Neuronal stem cell (in vitro differentiated cells): ENCODE measurements around the gene HELZ2.
A peak's percentile ranks its signal among the peaks of the same experiment; 100 is the strongest.
"Not testable (repeated sequence)": the region's sequence is repeated elsewhere in the genome, so short reads cannot be mapped to it uniquely, and the experiment has no call there.

Experiments
- DNase-seq: peaks from one replicate; pipeline ENCODE4 v3.0.0-alpha.2; 2013; ENCODE audit warnings: low spot score
- H2AFZ ChIP-seq: one replicate; pipeline ENCODE4 v1.6.1; 2013; ENCODE audit warnings: mild to moderate bottlenecking, low read length, inconsistent platforms
- H2AK5ac ChIP-seq: 2 replicates; pipeline ENCODE4 v1.6.1; 2013; ENCODE audit warnings: low read depth, mild to moderate bottlenecking, inconsistent platforms, low read length, moderate library complexity, mixed read lengths
- H2BK120ac ChIP-seq: 2 replicates; pipeline ENCODE4 v1.6.1; 2013; ENCODE audit warnings: low read depth, mild to moderate bottlenecking, inconsistent platforms, low read length, moderate library complexity, mixed read lengths
- H2BK12ac ChIP-seq: one replicate; pipeline ENCODE4 v1.6.1; 2013; ENCODE audit warnings: low read length, inconsistent platforms
- H2BK15ac ChIP-seq: 2 replicates; pipeline ENCODE4 v1.6.1; 2013; ENCODE audit warnings: mild to moderate bottlenecking, low read length, inconsistent platforms, mixed read lengths
- H2BK5ac ChIP-seq: one replicate; pipeline ENCODE4 v1.6.1; 2013; ENCODE audit warnings: inconsistent platforms, mild to moderate bottlenecking, low read length, moderate library complexity
- H3K14ac ChIP-seq: one replicate; pipeline ENCODE4 v1.6.1; 2013; ENCODE audit warnings: low read length, inconsistent platforms
- H3K18ac ChIP-seq: 2 replicates; pipeline ENCODE4 v1.6.1; 2013; ENCODE audit warnings: low read length, inconsistent platforms
- H3K23ac ChIP-seq: 2 replicates; pipeline ENCODE4 v1.6.1; 2013; ENCODE audit warnings: low read depth, mild to moderate bottlenecking, mixed read lengths, low read length, inconsistent platforms; ENCODE audit not compliant: poor library complexity
- H3K27ac ChIP-seq: replicated peaks from 3 replicates; pipeline ENCODE4 v1.5.1; 2013; ENCODE audit warnings: low read length, inconsistent platforms
- H3K27me3 ChIP-seq, 3 experiments: 2 replicates each; pipeline ENCODE4 v1.6.1; 2013; ENCODE audit warnings: low read length in 3 of 3, mild to moderate bottlenecking in 2 of 3, inconsistent platforms in 1 of 3, low read depth in 1 of 3, mixed read lengths in 1 of 3, moderate library complexity in 1 of 3; ENCODE audit not compliant: control insufficient read depth in 3 of 3, insufficient read depth in 3 of 3
- H3K36me3 ChIP-seq, 2 donors: replicated peaks in 1 of 2; 2 replicates each; pipeline ENCODE4 v1.6.1; 2013; ENCODE audit warnings: low read length in 2 of 2; ENCODE audit not compliant: control insufficient read depth in 2 of 2, insufficient read depth in 2 of 2
- H3K4ac ChIP-seq: 2 replicates; pipeline ENCODE4 v1.6.1; 2013; ENCODE audit warnings: inconsistent platforms, mild to moderate bottlenecking, low read length, moderate library complexity
- H3K4me1 ChIP-seq, 2 donors: 1 replicate in 1 of 2; 2 replicates in 1 of 2; pipeline ENCODE4 v1.6.1; 2013; ENCODE audit warnings: low read length in 2 of 2, low read depth in 1 of 2; ENCODE audit not compliant: control insufficient read depth in 2 of 2, insufficient read depth in 1 of 2
- H3K4me2 ChIP-seq: one replicate; pipeline ENCODE4 v1.6.1; 2013; ENCODE audit warnings: mild to moderate bottlenecking, low read length, inconsistent platforms; ENCODE audit not compliant: insufficient read depth, poor library complexity, severe bottlenecking
- H3K4me3 ChIP-seq, 2 donors: 2 replicates each; pipeline ENCODE4 v1.5.1; 2013; ENCODE audit warnings: low read length in 2 of 2, mild to moderate bottlenecking in 2 of 2, inconsistent platforms in 1 of 2, moderate library complexity in 1 of 2
- H3K79me1 ChIP-seq: one replicate; pipeline ENCODE4 v1.6.1; 2013; ENCODE audit warnings: low read depth, mild to moderate bottlenecking, inconsistent platforms, low read length, moderate library complexity
- H3K9ac ChIP-seq: one replicate; pipeline ENCODE4 v1.6.1; 2013; ENCODE audit warnings: mild to moderate bottlenecking, low read depth, low read length, inconsistent platforms; ENCODE audit not compliant: poor library complexity
- H3K9me3 ChIP-seq, 2 donors: replicated peaks in 1 of 2; 2 replicates each; pipeline versions ENCODE3 to v1.6.1; 2013; ENCODE audit warnings: low read length in 2 of 2, mild to moderate bottlenecking in 2 of 2, inconsistent platforms in 1 of 2, low read depth in 1 of 2, mixed read lengths in 1 of 2, moderate library complexity in 1 of 2; ENCODE audit not compliant: control insufficient read depth in 2 of 2, insufficient read depth in 1 of 2
- H4K8ac ChIP-seq: one replicate; pipeline ENCODE4 v1.6.1; 2013; ENCODE audit warnings: low read depth, mild to moderate bottlenecking, inconsistent platforms, low read length, moderate library complexity
- H4K91ac ChIP-seq: one replicate; pipeline ENCODE4 v1.6.1; 2013; ENCODE audit warnings: low read length, low read depth, mild to moderate bottlenecking, inconsistent platforms; ENCODE audit not compliant: poor library complexity
- WGBS, 2 donors: extraction: QIAGEN DNeasy Blood & Tissue Kit; methylation state at CpG; one replicate each; pipeline ENCODE4 v1.1.7; 2013; ENCODE audit warnings: missing lambda C conversion rate in 2 of 2, mixed read lengths in 1 of 2; ENCODE audit not compliant: insufficient read length in 2 of 2, insufficient replicate concordance in 1 of 2; ENCODE audit errors: extremely low coverage in 2 of 2; 5-methylcytosine and 5-hydroxymethylcytosine counted together

Gene HELZ2

GRCh38 chr20:63560333-63560805, 13.7 kb downstream of the HELZ2 start:
- Histone ChIP-seq H3K23ac (peak overlapping the region; percentile 65), H3K27me3 (no peaks in the 10 kb centered on the region), H3K4me3 (no peak overlapping the region), H3K4ac (no peak overlapping the region), H3K14ac (no peak overlapping the region), H4K8ac (no peak overlapping the region), H2BK12ac (no peak overlapping the region), H2BK120ac (no peak overlapping the region), H3K18ac (no peak overlapping the region), H4K91ac (no peak overlapping the region), H2BK15ac (no peak overlapping the region), H3K79me1 (peaks cover 3% of the 10 kb centered on the region), H3K36me3 (no peaks in the 10 kb centered on the region), H3K9ac (no peak overlapping the region), H2BK5ac (no peak overlapping the region), H3K27ac (no peak overlapping the region), H3K4me2 (no peak overlapping the region), H3K4me1 (peaks cover 8 to 11% of the 10 kb centered on the region in 2 donors), H3K9me3 (no peaks in the 10 kb centered on the region), H2AFZ (no peak overlapping the region), H2AK5ac (peak overlapping the region; percentile 92)
- DNase-seq = no peak
- WGBS, 2 donors = no CpG with 5 or more reads among the region's 16 CpGs

GRCh38 chr20:63559485-63560332, 14.3 kb downstream of the HELZ2 start:
- H4K91ac ChIP-seq, H3K4me2 ChIP-seq, H3K9me3 ChIP-seq, H3K27me3 ChIP-seq, H2AFZ ChIP-seq, H3K4me3 ChIP-seq, H2BK15ac ChIP-seq, H3K27ac ChIP-seq, H3K18ac ChIP-seq, H2BK12ac ChIP-seq, DNase-seq, H4K8ac ChIP-seq, H3K36me3 ChIP-seq, H3K9ac ChIP-seq, H2BK5ac ChIP-seq, H3K14ac ChIP-seq, H2BK120ac ChIP-seq, H3K79me1 ChIP-seq: not testable (repeated sequence)
- peak overlapping the region; percentile 65 for H3K23ac ChIP-seq
- no CpG with 5 or more reads among the region's 31 CpGs for WGBS, 2 donors
- peak overlapping the region; percentile 92 for H2AK5ac ChIP-seq
- H3K4ac ChIP-seq = peak overlapping the region; percentile 66
- H3K4me1 ChIP-seq = peaks cover 9 to 13% of the 10 kb centered on the region in 2 donors

GRCh38 chr20:63558804-63559484, 15.1 kb downstream of the HELZ2 start:
- WGBS, 2 donors = no CpG with 5 or more reads among the region's 14 CpGs

DNA sequence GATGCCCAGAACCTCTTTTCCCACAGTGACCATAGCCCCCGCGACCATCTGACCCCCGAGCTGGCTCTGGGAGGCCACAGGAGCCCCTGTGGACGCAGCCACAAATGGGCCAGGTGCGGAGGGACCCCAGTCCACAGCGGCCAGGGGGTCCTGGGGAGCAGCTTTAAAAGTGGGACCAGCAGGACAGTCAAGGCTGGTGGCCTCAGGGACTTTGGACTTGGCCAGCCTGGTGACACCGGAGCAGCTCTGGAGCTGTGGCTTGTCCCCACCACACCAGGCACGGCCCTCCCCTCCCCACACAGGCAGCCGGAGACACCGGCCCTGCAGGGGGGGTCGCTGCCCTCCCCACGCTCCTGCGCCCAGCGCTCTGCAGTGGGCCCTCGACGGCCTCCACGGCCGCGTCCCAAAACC, 16.6 kb downstream of the HELZ2 start:
- Histone ChIP-seq H3K4ac (peak overlapping the region; percentile 84), H3K27me3 (no peaks in the 10 kb centered on the region), H2AK5ac (peak overlapping the region; percentile 97), H2BK120ac (peak overlapping the region; percentile 72), H3K14ac (peak overlapping the region; percentile 97), H2BK12ac (peak overlapping the region; percentile 73), H3K18ac (peak overlapping the region; percentile 93), H2BK5ac (peak overlapping the region; percentile 53), H3K9ac (peak overlapping the region; percentile 70), H2BK15ac (peak overlapping the region; percentile 26), H3K4me1 (peaks cover 15 to 18% of the 10 kb centered on the region in 2 donors), H3K79me1 (peaks cover 2% of the 10 kb centered on the region), H2AFZ (no peak overlapping the region), H4K91ac (no peak overlapping the region), H3K9me3 (no peaks in the 10 kb centered on the region), H3K4me3 (no peak overlapping the region), H3K4me2 (no peak overlapping the region), H3K23ac (peak overlapping the region; percentile 80), H3K36me3 (no peaks in the 10 kb centered on the region), H4K8ac (peak overlapping the region; percentile 65), H3K27ac (no peak overlapping the region)
- no CpG with 5 or more reads among the region's 19 CpGs for WGBS, 2 donors
- no peak for DNase-seq

More at GRCh38 chr20:63558804-63559484, 15.1 kb downstream of the HELZ2 start:
- H2AFZ ChIP-seq = no peak overlapping the region
- no peak overlapping the region for H2AK5ac ChIP-seq
- peak overlapping the region; percentile 65 for H4K8ac ChIP-seq
- H2BK120ac ChIP-seq = no peak overlapping the region
- no peak overlapping the region for H3K9ac ChIP-seq
- H2BK15ac ChIP-seq = no peak overlapping the region
- H3K79me1 ChIP-seq = peaks cover 2% of the 10 kb centered on the region
- no peaks in the 10 kb centered on the region for H3K9me3 ChIP-seq
- DNase-seq = no peak
- H3K14ac ChIP-seq = no peak overlapping the region
- no peak overlapping the region for H2BK5ac ChIP-seq
- peaks cover 15 to 18% of the 10 kb centered on the region in 2 donors for H3K4me1 ChIP-seq
- H3K4ac ChIP-seq = no peak overlapping the region
- no peak overlapping the region for H3K4me3 ChIP-seq
- H3K36me3 ChIP-seq = no peaks in the 10 kb centered on the region
- no peak overlapping the region for H3K27ac ChIP-seq
- no peaks in the 10 kb centered on the region for H3K27me3 ChIP-seq
- H3K23ac ChIP-seq = no peak overlapping the region
- no peak overlapping the region for H3K4me2 ChIP-seq
- H2BK12ac ChIP-seq = peak overlapping the region; percentile 58
- no peak overlapping the region for H4K91ac ChIP-seq
- H3K18ac ChIP-seq = no peak overlapping the region
